Mucosa of descending colon (tissue), 3 donors: ENCODE results near the gene CNDP1. TPM values are rescaled to one million over a fixed set of nuclear protein-coding genes. Genes with fewer than 3 reads are reported as not detected.

Experiments
- ATAC-seq: fragments of 200-7000 bp; cut with Tn5 transposase; one replicate; pipeline ENCODE4 v1.9.1; 2020; ENCODE audit warnings: mild to moderate bottlenecking, moderate library complexity
- DNase-seq, 3 donors: peaks; one replicate each; pipeline ENCODE4 v3.0.0-alpha.2; 2020
- H3K36me3 ChIP-seq: fragments of 200-600 bp; one replicate; pipeline ENCODE4 v1.8.0; 2021; ENCODE audit warnings: low read depth, mild to moderate bottlenecking
- H3K4me1 ChIP-seq: fragments of 200-600 bp; one replicate; pipeline ENCODE4 v1.8.0; 2021; ENCODE audit warnings: low read depth, mild to moderate bottlenecking
- H3K4me3 ChIP-seq: fragments of 200-600 bp; one replicate; pipeline ENCODE4 v1.8.0; 2021; ENCODE audit warnings: mild to moderate bottlenecking
- H3K9me3 ChIP-seq: fragments of 200-600 bp; one replicate; pipeline ENCODE4 v1.8.0; 2021; ENCODE audit warnings: mild to moderate bottlenecking
- intact Hi-C, 2 donors: fragments of 100-400 bp; cut with DNase I in 1 of 2; cut with micrococcal nuclease in 1 of 2; formaldehyde crosslinking; loops; one replicate each; pipeline versions ENCODE4 v1.11.0 to v1.11.1; 2022; cut with DNase I, micrococcal nuclease
- total RNA-seq, 3 donors: library from RNA; stranded (reverse); fragmentation: NEBNext Ultra II Directional in 2 of 3; extraction: Animal tissue kit (Norgen Biotek cat#: 25700) in 2 of 3; gene quantifications; one replicate each; pipeline versions ENCODE4 v1.2.1 to v1.2.4, GENCODE V29; 2021 to 2023
- TF ChIP-seq, protein P1 (sequence below): fragments of 200-600 bp; IDR thresholded peaks from one replicate; pipeline ENCODE4 v1.8.0; 2022; ENCODE audit warnings: antibody characterized with exemption, mild to moderate bottlenecking
- donor health status: DM: no; HTN: no; CAD: no; lungs with moderate emphysema.
- donor health status: DM: no; HTN: no; CAD: no.
- donor health status: DM: no; HTN: yes; CAD: no.

The CNDP1 gene
- total RNA-seq, 3 donors from 2014 or later = 0.19 to 0.32 (median 0.19) TPM

DNA sequence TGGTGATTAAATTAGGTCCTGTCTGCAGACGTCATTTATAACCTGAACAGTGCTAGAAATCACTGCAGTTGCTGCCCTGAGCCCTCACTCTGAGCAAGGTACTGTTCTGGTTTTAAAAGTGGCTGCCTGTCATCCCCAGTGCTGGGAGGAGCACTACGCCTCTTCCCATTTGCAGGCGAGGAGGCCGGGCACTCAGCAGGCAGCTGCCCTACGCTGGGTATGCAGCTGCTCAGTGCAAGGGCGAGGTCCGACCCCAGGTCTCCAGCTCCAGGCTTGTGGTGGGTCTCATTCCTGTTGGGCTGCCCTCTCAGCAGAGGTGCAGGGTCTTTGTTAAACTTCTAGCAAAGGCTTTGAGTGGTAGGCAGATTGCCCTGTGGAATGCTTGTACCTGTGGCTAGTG, 22.5 kb upstream of the CNDP1 start:
- no peak for ATAC-seq
- intact Hi-C loops = no loop called here
- H3K9me3 ChIP-seq = no peaks in the 10 kb centered on the region
- H3K4me1 ChIP-seq = peaks cover 12% of the 10 kb centered on the region
- no peak overlapping the region for H3K4me3 ChIP-seq
- peaks cover 10% of the 10 kb centered on the region for H3K36me3 ChIP-seq
- no peak for DNase-seq
- TF ChIP-seq, protein P1, sequence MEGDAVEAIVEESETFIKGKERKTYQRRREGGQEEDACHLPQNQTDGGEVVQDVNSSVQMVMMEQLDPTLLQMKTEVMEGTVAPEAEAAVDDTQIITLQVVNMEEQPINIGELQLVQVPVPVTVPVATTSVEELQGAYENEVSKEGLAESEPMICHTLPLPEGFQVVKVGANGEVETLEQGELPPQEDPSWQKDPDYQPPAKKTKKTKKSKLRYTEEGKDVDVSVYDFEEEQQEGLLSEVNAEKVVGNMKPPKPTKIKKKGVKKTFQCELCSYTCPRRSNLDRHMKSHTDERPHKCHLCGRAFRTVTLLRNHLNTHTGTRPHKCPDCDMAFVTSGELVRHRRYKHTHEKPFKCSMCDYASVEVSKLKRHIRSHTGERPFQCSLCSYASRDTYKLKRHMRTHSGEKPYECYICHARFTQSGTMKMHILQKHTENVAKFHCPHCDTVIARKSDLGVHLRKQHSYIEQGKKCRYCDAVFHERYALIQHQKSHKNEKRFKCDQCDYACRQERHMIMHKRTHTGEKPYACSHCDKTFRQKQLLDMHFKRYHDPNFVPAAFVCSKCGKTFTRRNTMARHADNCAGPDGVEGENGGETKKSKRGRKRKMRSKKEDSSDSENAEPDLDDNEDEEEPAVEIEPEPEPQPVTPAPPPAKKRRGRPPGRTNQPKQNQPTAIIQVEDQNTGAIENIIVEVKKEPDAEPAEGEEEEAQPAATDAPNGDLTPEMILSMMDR = no peak

DNA sequence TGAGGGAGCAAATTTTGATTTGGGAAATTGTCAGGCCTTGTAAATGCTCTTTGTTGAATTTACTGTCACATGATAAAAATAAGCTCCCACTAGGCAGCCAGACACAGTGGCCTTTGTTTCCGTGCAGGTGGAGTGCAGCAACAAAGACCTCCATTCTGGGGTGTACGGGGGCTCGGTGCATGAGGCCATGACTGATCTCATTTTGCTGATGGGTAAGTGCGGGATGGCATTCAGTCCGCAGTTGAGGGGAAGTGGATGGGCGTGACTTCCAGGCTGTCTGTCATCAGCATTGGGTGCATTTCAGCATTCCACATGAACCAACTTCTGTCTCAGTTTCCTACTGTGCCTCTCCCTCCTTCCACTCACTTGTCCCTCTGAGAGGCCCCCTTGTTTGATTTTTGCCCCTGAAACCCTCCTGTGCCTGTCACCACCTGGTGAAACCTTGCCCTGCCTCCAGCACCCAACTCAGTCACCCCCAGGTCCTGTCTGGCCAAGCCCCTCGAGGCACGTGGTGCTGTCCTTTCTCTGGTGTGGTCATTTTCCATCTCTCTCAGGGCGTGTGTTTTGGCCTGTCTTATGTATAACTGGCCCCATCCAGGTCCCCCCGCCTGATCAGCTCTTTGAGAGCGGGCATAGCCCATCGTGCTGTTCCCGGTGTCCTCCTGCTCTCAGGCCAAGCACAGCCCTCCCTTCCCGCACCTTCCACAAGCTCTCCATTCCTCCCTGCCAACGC, 21.8 kb upstream of the CNDP1 start:
- peaks cover 6% of the 10 kb centered on the region for H3K36me3 ChIP-seq
- no peak for DNase-seq
- intact Hi-C loops = no loop called here
- no peak overlapping the region for H3K4me3 ChIP-seq
- no peaks in the 10 kb centered on the region for H3K9me3 ChIP-seq
- no peak for ATAC-seq
- peaks cover 11% of the 10 kb centered on the region for H3K4me1 ChIP-seq
- TF ChIP-seq, protein P1 = no peak

DNA sequence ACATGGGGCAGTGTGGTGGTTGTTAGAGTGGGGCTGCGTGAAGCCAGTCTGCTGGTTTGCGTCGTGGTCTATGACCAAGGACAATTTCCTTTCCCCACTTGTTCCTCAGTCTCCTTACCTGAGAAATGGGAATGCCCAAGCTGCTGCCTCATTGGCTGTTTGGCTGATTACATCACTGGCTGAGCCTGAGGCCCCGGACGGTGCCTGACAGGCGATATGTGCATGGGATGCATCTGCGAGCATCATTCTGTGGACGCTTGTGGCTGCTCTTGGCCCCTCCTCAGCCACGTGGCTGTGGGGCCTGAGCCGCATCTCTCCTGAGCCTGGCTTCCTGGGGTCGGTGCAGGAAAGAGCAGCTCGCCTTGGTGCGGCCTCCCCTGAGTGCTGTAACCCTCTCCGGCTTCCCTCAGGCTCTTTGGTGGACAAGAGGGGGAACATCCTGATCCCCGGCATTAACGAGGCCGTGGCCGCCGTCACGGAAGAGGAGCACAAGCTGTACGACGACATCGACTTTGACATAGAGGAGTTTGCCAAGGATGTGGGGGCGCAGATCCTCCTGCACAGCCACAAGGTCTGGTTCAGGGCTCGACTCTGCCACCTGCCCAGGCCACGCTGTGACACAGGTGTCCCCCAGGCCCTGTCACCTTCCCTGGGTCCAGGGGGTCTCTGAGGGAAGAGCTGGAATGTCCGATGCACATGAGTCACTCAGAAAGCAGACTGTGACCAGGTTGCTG, 21.0 kb upstream of the CNDP1 start:
- no peak for DNase-seq
- Histone ChIP-seq H3K36me3 (peaks cover 6% of the 10 kb centered on the region), H3K4me3 (no peak overlapping the region), H3K4me1 (peaks cover 4% of the 10 kb centered on the region), H3K9me3 (no peaks in the 10 kb centered on the region)
- TF ChIP-seq, protein P1 = no peak
- ATAC-seq = no peak
- intact Hi-C loops = no loop called here

DNA sequence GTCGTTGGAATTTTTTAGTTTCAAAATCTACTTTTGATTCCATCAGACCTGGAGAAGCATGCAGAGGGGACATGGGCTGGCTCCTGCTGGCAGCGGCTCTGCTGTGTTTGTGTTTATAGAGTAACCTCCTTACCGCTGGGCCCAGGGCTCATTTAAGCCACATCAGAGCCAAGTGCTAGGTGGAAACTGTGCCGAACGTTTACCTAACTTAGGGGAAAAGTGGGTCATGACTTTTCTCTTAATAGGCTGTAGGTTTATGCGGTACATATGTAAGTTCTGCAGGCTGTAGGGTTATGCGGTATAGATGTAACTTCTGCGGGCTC, 20.5 kb upstream of the CNDP1 start:
- Histone ChIP-seq H3K36me3 (peaks cover 6% of the 10 kb centered on the region), H3K4me1 (no peaks in the 10 kb centered on the region), H3K9me3 (no peaks in the 10 kb centered on the region), H3K4me3 (no peak overlapping the region)
- intact Hi-C loops = no loop called here
- DNase-seq (no peak), ATAC-seq (no peak)
- TF ChIP-seq, protein P1 = no peak

GRCh38 chr18:74514860-74515495, 19.3 kb upstream of the CNDP1 start:
- Histone ChIP-seq H3K4me3 (no peak overlapping the region), H3K4me1 (no peaks in the 10 kb centered on the region), H3K9me3 (no peaks in the 10 kb centered on the region), H3K36me3 (peaks cover 4% of the 10 kb centered on the region)
- ATAC-seq (no peak), DNase-seq (no peak)
- intact Hi-C loops = no loop called here
- TF ChIP-seq, protein P1 = no peak
